HG02970 (cell line): ENCODE measurements around the gene WNK4.

Experiments used
- ATAC-seq: cut with Tn5 transposase; IDR thresholded peaks from one replicate; pipeline ENCODE4 v1.9.1; 2021; ENCODE audit warnings: mild to moderate bottlenecking, moderate library complexity, moderate number of reproducible peaks; ENCODE audit not compliant: unreplicated experiment, low FRiP score

Gene WNK4

GRCh38 chr17:42795465-42795864, 15.1 kb downstream of the WNK4 start:
- ATAC-seq = no peak

GRCh38 chr17:42796066-42796758, 15.8 kb downstream of the WNK4 start:
- no peak for ATAC-seq

DNA sequence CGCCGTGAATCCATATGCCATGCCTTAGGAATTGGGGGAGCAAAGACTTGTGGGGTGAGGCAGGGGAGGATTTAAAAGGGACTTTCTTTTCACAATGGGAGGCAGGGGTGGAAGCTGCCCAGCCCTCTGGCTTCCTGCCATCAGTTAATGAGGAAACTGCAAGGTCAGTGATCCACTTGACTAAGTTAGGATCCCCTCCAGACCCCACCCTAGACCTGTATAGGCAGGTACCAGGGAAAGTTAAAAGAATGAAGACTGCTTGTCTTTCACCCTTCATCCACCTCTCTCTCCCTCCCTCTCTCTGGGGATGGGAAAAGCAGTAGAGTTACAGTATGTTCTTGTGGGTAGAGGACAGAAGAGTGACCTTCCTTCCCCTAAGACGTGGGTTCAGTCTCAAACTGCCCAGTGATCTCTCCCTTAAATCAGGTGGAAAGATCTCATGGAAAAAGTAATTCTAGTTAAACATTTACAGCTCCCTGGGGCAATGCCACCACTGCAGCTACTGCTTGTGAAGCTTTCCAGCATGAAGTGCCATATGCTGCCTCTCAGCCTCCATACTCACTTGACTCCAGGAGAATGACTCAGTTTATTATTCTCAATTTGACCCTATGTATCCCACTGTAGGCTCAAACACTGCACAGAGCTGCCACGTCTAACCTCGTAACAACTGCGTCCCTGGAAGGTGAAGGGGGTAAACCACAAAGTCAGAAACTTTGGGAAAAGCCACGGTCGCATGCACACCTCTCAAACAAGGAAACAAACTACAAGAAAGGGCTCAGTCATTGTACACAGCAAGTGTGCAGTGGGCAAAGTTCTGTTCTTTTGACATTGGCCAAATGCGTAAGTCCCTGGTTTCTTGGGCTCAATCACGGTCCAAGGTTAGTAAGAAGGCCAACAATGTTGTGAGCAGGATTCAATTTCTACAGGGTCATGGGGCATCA, 16.9 kb downstream of the WNK4 start:
- ATAC-seq = no peak

GRCh38 chr17:42798011-42798382, 17.6 kb downstream of the WNK4 start:
- ATAC-seq = no peak

DNA sequence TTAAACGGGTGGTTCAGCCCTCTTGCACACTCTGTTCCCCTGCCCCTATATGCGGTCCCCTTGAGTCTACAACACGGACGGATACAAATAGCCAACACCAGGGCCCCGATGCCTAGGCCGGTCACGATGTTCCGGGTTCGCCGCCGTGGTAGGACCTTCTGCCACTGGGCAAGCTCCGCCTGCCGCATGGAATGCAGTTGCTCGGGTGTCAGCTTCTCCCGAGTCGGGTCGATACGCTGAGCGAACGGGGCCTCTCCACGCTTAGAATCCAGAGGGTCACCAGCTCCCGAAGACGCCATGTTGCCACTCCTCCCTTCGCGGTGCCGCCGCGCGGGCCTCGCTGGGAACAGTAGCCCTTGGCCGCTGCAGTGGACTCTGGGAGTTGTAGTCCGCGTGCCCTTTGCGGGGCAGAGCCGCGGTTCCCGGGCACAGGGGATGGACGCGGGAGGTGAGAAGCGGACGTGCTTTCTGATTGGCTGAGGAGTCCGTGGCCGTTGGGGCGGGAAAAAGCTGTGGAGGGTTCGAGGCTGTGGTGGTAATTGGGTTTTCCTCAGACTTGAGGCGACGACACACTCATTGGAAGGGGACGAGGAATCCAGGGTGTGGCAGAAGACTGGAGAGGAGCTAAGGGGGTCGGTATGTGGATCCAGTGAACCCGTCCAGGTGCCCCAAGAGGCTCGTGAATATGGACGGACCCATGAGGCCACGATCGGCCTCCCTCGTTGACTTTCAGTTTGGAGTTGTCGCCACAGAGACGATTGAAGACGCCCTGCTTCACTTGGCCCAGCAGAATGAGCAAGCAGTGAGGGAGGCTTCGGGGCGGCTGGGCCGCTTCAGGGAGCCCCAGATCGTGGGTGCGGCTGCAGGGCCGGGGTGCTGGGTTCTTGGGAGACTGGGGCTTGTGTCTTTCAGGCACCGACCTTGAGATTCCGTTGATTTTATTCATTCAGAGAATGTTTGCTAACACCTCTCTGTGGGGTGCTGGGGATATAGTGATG, 18.3 kb downstream of the WNK4 start, which contains the start of the genes CNTD1 and COA3:
CNTD1 (plus strand) TSS at position 479 of the 998 bp plus-strand sequence; CDS start at position 686, 207 bp downstream.
COA3 (minus strand) TSS at position 322 of the 998 bp plus-strand sequence; CDS start at position 299, 23 bp downstream.
- ATAC-seq = peak; percentile 62

GRCh38 chr17:42803074-42803883, 22.9 kb downstream of the WNK4 start:
- no peak for ATAC-seq

GRCh38 chr17:42804918-42805367, 24.5 kb downstream of the WNK4 start:
- ATAC-seq = no peak

DNA sequence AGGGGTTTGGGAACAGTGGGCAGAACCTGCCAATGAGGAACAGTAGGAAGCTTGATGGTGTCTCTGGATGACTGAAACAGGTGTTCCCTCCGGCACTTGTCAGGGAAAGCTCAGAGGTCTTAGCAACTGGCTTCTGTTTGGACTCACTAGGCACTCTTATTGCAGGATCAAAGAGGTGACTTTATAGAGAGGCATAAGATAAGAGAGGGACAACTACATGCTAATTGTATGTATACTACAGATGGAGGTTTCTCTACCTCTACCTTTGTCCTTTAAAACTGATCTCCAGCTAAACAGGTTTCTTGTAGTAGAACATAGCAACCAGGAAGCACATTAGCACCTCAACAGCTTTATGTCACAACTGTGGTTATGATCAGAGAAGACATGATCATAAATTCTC, 25.8 kb downstream of the WNK4 start:
- no peak for ATAC-seq

GRCh38 chr17:42809250-42809649, 28.8 kb downstream of the WNK4 start:
- no peak for ATAC-seq

DNA sequence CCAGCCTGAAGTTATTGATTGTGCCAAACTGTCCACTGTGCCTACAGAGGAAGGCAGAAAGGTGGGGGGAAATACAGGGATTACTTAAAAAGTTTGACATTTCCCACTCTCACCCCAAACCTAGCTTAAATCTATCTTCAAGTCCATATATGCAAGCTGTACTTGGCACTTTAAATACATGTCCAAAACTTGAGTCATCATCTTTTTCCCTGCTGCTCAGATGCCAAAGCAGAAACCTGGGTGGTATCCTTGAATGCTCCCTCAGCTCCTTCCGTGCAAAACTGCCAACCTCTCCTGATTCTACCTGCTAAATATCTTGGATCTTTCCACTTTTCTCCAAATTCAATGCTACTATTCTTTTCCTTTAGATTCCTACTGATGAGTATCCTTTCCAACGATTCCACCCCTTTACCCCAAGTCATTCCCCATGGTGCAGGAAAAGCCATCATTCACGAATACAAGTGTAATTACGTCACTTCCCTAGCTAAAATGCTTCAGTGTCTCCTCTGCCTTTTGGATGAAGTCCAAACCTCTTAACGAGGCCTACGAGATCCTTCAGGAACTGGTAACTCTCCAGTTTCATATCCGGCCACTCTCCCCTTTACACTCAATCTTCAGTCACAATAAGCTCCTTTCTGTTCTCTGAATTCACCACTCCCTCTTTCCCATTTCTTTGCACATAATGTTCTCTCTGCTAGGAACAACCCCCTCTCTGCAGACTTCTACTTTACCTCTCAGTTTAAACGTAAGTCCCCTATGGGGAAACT, 34.4 kb downstream of the WNK4 start:
- ATAC-seq = no peak

GRCh38 chr17:42817866-42818265, 37.5 kb downstream of the WNK4 start:
- ATAC-seq = no peak

- ATAC-seq = no peak
These were observed 38.0 kb downstream of the WNK4 start for GRCh38 chr17:42818379-42818778.

GRCh38 chr17:42819939-42820535, 39.6 kb downstream of the WNK4 start:
- ATAC-seq = no peak

- ATAC-seq = no peak
These were observed 40.8 kb downstream of the WNK4 start for GRCh38 chr17:42821176-42821575.

DNA sequence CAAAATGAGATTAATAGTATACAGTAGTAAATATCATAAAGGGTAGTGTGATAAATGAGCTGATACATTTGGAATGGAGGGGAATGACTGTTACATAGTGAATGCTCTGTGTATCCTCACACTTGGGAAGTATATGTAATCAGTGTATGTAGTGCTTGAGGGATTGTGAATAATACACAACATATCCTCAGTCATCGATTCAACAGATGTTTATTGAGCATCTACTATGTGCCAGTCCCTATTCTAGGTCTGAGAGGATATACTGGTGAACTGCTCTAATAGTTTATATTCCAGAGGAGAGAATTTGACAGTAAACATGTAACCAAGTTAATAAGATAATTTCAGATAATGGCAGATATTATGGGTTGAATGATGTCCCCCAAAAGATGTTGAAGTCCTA, 47.1 kb downstream of the WNK4 start:
- no peak for ATAC-seq

DNA sequence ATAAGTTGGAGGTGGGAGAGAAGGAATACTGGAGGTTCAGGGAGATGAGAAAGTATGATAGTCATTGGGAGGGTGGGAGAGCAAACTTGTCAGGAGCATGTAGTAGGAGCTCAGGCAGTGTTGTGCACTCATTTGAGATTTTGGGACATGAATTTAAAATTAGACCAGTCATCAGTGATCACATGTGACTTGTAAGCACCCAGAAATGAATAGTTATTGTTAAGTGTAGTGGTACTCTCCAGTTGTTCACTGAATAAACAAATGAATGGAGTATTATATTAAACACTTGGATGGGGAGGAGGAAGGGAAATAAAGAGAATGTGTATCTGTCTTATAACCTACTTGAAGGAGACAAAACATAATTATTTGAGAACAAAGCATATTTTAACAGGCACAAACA, 50.6 kb downstream of the WNK4 start:
- no peak for ATAC-seq

GRCh38 chr17:42832213-42832933, 52.0 kb downstream of the WNK4 start:
- ATAC-seq = no peak
